SH-SY5Y (cell line): Measurements from ENCODE around the gene MYL3.

Experiments
- GATA2 ChIP-seq: IDR thresholded peaks from 2 replicates; pipeline ENCODE4 v1.6.1; 2011; ENCODE audit warnings: mild to moderate bottlenecking, low read depth, low read length
- GATA3 ChIP-seq: IDR thresholded peaks from 2 replicates; pipeline ENCODE4 v1.6.1; 2011; ENCODE audit warnings: low read depth, mild to moderate bottlenecking, low read length, moderate library complexity

MYL3 gene

DNA sequence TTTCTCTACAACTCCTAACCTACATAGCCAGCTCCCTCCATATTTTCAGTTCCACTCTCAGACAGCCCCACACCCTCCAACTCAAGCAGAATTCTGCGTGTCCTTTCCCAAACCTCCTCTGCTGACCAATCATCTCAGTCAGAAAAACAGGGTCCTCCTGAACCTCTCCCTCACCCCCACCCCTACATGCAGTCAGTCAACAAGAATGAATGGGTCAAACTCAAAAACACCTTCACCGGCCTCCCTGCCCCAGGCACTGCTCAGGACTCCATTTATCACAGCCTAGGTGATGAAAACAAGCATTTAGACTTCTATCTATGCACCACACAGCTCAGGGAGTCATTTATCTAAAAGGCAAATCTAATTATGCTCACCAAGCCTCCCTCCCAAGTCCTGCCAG is 32.4 kb downstream of the MYL3 start:
- no peak for TF ChIP-seq GATA2
- TF ChIP-seq GATA3: no peak

DNA sequence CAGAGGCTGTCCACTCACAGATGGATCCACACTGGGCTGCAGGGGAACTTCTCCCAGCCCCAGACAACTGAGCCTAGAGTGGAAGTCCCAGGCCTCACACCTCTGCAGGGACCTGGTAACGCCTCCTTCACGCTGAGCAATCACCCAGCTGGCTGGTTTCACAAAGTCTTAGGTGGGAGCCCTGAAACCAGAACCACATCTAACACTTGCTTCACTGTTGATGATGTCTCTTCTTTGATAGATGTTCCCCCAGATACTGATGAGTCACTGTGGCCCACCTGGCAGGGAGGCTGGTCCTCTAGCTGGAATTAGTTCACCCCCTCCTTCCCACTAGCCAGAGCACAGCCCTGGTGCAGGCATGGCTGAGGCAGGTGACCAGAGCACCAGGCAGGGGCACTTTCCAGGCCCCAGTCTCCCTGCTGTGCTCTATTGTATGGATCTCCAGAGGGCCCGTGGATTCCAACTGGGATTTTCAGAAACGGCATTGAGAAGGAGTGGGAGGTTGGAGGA is 33.5 kb downstream of the MYL3 start:
- TF ChIP-seq GATA2 (no peak), GATA3 (no peak)

DNA sequence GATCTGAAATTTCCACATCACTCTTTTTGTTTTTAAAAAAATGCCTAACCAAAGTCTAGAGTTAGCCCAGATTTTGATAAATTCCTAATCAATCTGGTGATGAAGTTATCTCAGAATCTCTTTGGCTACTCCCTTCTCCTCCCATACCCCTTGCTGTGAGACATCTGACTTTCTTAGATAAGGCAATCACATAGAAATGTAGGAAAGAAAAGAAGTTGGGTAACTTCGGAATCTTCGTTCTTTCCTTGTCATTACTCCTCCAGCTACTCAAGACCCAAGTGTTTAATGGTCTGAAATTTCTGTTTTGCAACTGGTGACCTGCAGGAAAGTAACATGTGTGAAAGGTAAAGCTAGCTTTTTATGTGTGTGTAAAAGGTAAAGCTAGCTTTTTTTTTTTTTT is 37.8 kb downstream of the MYL3 start:
- no peak for TF ChIP-seq GATA2
- no peak for TF ChIP-seq GATA3

DNA sequence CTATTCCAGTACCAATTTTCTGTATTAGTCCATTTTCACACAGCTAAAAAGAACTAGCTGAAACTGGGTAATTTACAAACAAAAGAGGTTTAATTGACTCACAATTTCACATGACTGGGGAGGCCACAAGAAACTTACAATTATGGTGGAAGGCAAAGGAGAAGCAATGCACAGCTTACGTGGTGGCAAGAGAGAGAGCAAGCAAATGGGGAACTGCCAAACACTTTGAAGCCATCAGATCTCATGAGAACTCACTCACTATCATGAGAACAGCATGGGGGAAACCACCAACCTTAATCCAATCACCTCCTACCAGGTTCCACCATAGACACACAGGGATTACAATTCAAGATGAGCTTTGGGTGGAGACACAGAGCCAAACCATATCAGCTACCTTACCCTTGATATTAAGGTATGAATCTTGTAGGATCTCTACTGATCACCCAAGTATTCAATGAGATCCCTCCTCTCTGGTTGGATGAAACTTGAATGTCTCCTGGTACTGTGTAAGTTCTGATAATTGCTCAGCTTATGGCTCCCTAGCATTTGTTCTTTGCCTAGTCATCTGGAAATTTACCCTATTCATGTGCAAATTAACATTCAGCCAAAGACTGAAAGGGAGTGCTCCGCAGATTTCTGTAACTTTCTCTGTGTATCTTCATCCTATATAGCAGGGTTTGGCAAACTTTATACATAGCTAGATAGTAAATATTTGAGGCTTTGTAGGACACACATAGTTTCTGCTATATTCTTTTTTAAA is 38.9 kb downstream of the MYL3 start:
- TF ChIP-seq GATA3 (no peak), GATA2 (no peak)

DNA sequence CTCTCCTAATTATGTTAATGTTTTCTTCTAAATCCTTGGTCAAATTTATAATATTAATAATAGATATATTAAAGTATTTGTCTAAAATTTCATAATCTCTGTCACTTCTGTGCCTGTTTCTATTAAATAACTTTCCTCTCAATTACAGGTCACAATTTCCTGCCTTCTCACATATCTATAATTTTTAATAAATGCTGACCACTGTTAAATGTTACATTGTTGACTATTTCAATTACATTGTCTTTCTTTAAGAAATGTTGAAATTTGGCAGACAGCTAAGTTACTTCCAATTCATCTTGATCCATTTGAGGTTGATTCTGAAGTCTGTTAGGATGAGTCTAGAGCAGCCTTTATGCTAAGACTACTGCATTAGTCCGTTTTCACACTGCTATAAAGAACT is 41.7 kb downstream of the MYL3 start:
- TF ChIP-seq GATA2: no peak
- TF ChIP-seq GATA3: no peak

DNA sequence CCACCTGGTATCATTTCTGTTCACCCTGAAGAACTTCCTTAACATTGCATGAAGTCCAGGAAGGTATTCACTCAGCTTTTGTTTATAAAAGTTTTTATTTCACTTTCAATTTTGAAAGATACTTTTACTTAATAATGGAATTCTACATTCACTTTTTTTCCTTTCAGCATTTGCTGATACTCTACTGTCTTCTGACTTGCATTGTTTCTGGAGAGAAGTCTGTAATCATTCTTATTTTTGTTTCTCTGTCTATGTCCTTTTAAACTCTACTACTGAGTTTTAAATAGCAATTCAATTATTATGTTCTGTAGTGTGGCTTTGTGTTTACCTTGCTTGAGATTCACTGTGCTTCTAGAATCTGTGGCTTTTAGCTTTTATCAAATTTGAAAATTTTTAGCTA is 42.4 kb downstream of the MYL3 start:
- TF ChIP-seq GATA3: no peak

DNA sequence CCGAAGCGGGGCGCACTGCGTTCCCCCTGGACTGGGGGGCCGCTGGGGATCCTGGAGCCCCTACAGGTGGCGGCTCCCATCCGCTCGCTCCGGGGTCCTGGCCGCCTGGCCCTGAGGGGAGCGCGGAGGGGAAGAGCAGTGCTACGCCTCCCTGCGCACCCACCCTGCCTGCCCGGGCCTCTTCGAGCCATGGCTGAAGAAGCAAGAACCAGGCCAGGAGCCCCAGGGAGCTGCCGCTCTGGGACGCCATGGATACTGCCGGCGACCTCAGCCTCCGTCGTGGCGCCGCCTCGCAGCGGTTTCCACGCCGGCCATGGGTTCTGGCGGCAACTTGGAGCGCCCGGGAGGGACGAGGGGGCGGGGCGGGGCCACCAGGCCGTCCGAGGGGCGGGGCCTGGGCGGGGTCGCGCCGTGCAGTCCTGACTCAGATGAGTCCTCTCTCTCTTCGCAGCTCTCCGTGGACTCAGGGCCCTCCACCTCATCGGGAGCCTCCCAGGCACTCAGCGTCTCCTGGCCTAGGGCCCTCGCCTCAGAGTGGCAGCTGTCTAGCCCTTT is 50.9 kb downstream of the MYL3 start:
- TF ChIP-seq GATA2 (no peak), GATA3 (no peak)

DNA sequence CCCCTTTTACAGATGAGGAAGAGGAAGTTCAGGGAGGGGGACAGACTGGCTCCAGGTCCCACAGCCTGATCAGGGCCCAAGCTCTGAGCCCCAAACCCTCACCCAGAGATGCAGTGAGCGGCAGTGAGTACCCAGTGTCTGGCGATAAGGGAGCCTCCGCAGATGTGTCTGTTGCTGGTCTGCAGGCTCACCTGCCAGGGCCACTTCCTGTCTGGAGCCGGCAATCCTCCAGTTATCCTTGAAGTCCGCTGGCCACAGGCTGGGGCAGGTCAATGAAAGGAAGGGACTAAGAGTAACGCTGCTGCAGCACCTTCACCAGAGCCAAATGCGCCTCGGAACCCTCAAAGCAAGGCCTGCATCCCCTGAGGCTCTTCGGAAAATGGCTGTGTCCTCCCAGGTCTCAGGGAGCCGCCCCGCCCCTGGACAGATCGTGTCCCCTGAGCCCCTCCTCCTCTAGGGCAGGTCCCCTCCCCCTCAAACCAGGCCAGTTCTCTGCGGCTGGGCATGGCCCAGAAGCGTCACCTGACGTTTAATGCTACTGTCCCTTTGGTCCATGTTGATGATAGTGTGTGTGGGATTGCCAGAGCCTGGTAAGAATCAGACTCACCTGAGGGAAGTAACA is 51.5 kb downstream of the MYL3 start:
- TF ChIP-seq GATA3: no peak
- TF ChIP-seq GATA2: no peak
